HepG2 (cell line): ENCODE results near the gene MCOLN1. TPM values are rescaled to one million over a fixed set of nuclear protein-coding genes. Genes with fewer than 3 reads are reported as not detected.
A peak's percentile ranks its signal among the peaks of the same experiment; 100 is the strongest.

Experiments
- ARHGAP35 ChIP-seq: sonication (generic); formaldehyde crosslinking; IDR thresholded peaks from 2 replicates; pipeline ENCODE4 v1.9.0; 2022; ENCODE audit warnings: mild to moderate bottlenecking, inconsistent platforms, moderate library complexity, missing genetic modification reagents, borderline replicate concordance
- ASH2L ChIP-seq: fragments of 300-600, 200-600 bp; sonication (generic); IDR thresholded peaks from 2 replicates; pipeline ENCODE4 v1.7.0; 2017; ENCODE audit warnings: low read depth, mild to moderate bottlenecking, moderate library complexity, mixed read lengths, low read length; ENCODE audit not compliant: insufficient read length
- ATAD3A ChIP-seq: sonication (generic); formaldehyde crosslinking; IDR thresholded peaks from 2 replicates; pipeline ENCODE4 v1.4.0; 2020; ENCODE audit warnings: missing genetic modification reagents
- CENPT ChIP-seq: sonication (generic); formaldehyde crosslinking; IDR thresholded peaks from 2 replicates; pipeline ENCODE4 v1.8.0; 2022; ENCODE audit warnings: low read depth, mild to moderate bottlenecking, moderate library complexity, missing genetic modification reagents
- FOXJ3 ChIP-seq: sonication (generic); formaldehyde crosslinking; IDR thresholded peaks from 2 replicates; pipeline ENCODE4 v1.4.0; 2020; ENCODE audit warnings: missing genetic modification reagents, mild to moderate bottlenecking, borderline replicate concordance
- HNRNPL ChIP-seq: fragments of 200-400 bp; formaldehyde crosslinking; IDR thresholded peaks from 2 replicates; pipeline ENCODE4 v1.6.1; 2017; ENCODE audit warnings: mild to moderate bottlenecking, low read depth, low read length
- HNRNPLL ChIP-seq: fragments of 200-400 bp; formaldehyde crosslinking; IDR thresholded peaks from 2 replicates; pipeline ENCODE4 v1.6.1; 2017; ENCODE audit warnings: mild to moderate bottlenecking, low read depth, low read length; ENCODE audit not compliant: poor library complexity, severe bottlenecking
- KMT2A ChIP-seq: sonication (generic); formaldehyde crosslinking; IDR thresholded peaks from 2 replicates; pipeline ENCODE4 v1.4.0; 2020; ENCODE audit warnings: missing genetic modification reagents
- SATB2 ChIP-seq: sonication (generic); formaldehyde crosslinking; IDR thresholded peaks from 2 replicates; pipeline ENCODE4 v1.5.0; 2020; ENCODE audit warnings: missing genetic modification reagents
- SIN3A ChIP-seq: IDR thresholded peaks from 2 replicates; pipeline ENCODE4 v1.6.1; 2011; ENCODE audit warnings: low read depth, mild to moderate bottlenecking, control low read depth, low read length, borderline replicate concordance
- SMAD9 ChIP-seq: sonication (generic); formaldehyde crosslinking; IDR thresholded peaks from 2 replicates; pipeline ENCODE4 v1.5.1; 2020; ENCODE audit warnings: mild to moderate bottlenecking, missing genetic modification reagents
- SMYD3 ChIP-seq: sonication (generic); formaldehyde crosslinking; IDR thresholded peaks from 2 replicates; pipeline ENCODE4 v1.8.1; 2023; ENCODE audit warnings: mild to moderate bottlenecking, missing genetic modification reagents
- SUZ12 ChIP-seq: fragments of 150-350 bp; IDR thresholded peaks from 2 replicates; pipeline ENCODE4 v1.6.1; 2014; ENCODE audit warnings: low read depth, low read length
- ZBTB7A ChIP-seq: sonication (generic); formaldehyde crosslinking; IDR thresholded peaks from 2 replicates; pipeline ENCODE4 v1.8.0; 2022; ENCODE audit warnings: mild to moderate bottlenecking, missing genetic modification reagents
- ZNF460 ChIP-seq: sonication (generic); formaldehyde crosslinking; IDR thresholded peaks from 2 replicates; pipeline ENCODE4 v1.5.1; 2020; ENCODE audit warnings: missing genetic modification reagents, mild to moderate bottlenecking, borderline replicate concordance
- ZNF773 ChIP-seq: sonication (generic); formaldehyde crosslinking; IDR thresholded peaks from 2 replicates; pipeline ENCODE4 v1.4.0; 2020; ENCODE audit warnings: missing genetic modification reagents, borderline replicate concordance
- polyA plus RNA-seq, 8 experiments: library from polyadenylated mRNA; depleted of rRNA in 3 of 8; stranded (reverse) in 7 of 8; unstranded in 1 of 8; fragments of >200 nt; fragmentation: Illumina TruSeq in 4 of 8; extraction: Trizol in 4 of 8; gene quantifications; 2 replicates each; pipeline versions ENCODE4 v1.2.1 to v1.2.3, GENCODE V29; 2011 to 2016; ENCODE audit warnings: low read depth in 4 of 8, missing spikeins in 1 of 8, mixed read lengths in 1 of 8; ENCODE audit not compliant: insufficient read depth in 1 of 8
- total RNA-seq, 5 experiments: library from RNA; depleted of rRNA; stranded (reverse); fragments of >200 nt; fragmentation: Illumina TruSeq; extraction: Trizol; gene quantifications; 2 replicates each; pipeline ENCODE4 v1.2.3, GENCODE V29; 2016; ENCODE audit warnings: low read depth in 1 of 5
- TF ChIP-seq, protein P1 (sequence below): sonication (generic); formaldehyde crosslinking; IDR thresholded peaks from 2 replicates; pipeline ENCODE4 v1.8.1; 2022; ENCODE audit warnings: mild to moderate bottlenecking, missing genetic modification reagents
- TF ChIP-seq, protein P2 (sequence below): sonication (generic); formaldehyde crosslinking; IDR thresholded peaks from 2 replicates; pipeline ENCODE4 v1.4.0; 2020; ENCODE audit warnings: low read depth, missing genetic modification reagents
- TF ChIP-seq, protein P3 (sequence below): sonication (generic); formaldehyde crosslinking; IDR thresholded peaks from 2 replicates; pipeline ENCODE4 v1.5.0; 2020; ENCODE audit warnings: missing genetic modification reagents
- TF ChIP-seq, protein P4 (sequence below), 2 experiments: fragments of 450-650 bp in 1 of 2; sonication (generic) in 1 of 2; formaldehyde crosslinking; IDR thresholded peaks; 2 replicates each; pipeline versions ENCODE4 v1.5.0 to v1.8.0; 2020 to 2022; ENCODE audit warnings: mild to moderate bottlenecking in 1 of 2, missing genetic modification reagents in 1 of 2

MCOLN1 gene
- total and polyA plus RNA-seq, 2 of the 13 experiments (the other 11 are each of a cell fraction or from before 2014, with no cell fraction given): 3.4 to 15.7 TPM

DNA sequence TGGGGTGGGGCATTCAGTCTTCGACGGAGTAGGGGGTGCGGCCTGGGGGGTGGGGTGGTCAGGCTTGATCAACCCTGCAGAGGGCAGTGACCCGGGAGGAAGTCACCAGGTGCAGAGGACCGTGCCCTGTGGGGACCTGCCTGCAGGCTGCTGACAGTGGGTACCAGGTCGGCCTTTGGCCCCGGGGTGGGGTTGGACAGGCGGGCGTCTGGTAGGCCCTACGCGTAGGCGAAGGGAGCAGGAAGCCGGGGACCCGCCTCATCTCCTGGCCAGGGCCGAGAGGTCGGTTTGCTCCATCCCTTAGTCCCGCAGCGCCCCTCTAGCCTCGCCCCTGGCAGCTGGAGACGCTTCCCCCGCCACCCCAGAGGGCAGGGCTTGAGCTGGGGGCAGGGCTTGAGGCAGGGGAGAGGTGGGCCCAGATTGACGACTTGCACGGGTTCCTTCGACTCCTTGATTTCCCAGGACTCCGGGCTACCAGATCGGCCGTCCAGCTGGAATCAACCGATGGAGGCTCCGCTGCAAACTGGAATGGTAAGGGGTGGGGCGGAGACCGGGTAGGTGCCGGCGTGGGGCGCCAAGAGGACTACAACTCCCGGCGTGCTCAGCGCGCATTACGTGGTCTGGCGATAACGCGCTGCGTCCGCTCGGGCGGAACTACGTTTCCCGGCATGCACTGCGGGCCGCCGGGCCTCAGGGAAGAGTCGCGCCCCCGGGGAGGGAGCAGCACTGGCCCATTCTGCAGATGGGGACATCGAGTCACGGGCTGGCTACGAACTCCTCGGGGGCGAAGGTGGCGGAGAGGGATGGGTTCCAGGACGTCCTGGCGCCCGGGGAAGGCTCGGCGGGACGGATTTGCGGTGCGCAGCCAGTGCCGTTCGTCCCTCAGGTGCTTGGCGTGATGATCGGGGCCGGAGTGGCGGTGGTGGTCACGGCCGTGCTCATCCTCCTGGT is 12.9 kb downstream of the MCOLN1 start, which contains the start of gene PNPLA6 (continued):
- TF ChIP-seq, protein P1, sequence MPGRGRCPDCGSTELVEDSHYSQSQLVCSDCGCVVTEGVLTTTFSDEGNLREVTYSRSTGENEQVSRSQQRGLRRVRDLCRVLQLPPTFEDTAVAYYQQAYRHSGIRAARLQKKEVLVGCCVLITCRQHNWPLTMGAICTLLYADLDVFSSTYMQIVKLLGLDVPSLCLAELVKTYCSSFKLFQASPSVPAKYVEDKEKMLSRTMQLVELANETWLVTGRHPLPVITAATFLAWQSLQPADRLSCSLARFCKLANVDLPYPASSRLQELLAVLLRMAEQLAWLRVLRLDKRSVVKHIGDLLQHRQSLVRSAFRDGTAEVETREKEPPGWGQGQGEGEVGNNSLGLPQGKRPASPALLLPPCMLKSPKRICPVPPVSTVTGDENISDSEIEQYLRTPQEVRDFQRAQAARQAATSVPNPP (CRISPR knock-in tag): no peak
- TF ChIP-seq SIN3A: peak; percentile 27; the same call in 1 of the 2 replicates
- peak; percentile 68 for TF ChIP-seq HNRNPLL
- no peak for TF ChIP-seq CENPT (CRISPR knock-in tag)
- TF ChIP-seq SUZ12: peak; percentile 86
- TF ChIP-seq ZBTB7A: peak; percentile 14; the same call in 1 of the 2 replicates
- TF ChIP-seq SATB2: no peak
- TF ChIP-seq, protein P2, sequence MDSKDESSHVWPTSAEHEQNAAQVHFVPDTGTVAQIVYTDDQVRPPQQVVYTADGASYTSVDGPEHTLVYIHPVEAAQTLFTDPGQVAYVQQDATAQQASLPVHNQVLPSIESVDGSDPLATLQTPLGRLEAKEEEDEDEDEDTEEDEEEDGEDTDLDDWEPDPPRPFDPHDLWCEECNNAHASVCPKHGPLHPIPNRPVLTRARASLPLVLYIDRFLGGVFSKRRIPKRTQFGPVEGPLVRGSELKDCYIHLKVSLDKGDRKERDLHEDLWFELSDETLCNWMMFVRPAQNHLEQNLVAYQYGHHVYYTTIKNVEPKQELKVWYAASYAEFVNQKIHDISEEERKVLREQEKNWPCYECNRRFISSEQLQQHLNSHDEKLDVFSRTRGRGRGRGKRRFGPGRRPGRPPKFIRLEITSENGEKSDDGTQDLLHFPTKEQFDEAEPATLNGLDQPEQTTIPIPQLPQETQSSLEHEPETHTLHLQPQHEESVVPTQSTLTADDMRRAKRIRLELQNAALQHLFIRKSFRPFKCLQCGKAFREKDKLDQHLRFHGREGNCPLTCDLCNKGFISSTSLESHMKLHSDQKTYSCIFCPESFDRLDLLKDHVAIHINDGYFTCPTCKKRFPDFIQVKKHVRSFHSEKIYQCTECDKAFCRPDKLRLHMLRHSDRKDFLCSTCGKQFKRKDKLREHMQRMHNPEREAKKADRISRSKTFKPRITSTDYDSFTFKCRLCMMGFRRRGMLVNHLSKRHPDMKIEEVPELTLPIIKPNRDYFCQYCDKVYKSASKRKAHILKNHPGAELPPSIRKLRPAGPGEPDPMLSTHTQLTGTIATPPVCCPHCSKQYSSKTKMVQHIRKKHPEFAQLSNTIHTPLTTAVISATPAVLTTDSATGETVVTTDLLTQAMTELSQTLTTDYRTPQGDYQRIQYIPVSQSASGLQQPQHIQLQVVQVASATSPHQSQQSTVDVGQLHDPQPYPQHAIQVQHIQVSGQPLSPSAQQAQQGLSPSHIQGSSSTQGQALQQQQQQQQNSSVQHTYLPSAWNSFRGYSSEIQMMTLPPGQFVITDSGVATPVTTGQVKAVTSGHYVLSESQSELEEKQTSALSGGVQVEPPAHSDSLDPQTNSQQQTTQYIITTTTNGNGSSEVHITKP (CRISPR knock-in tag): peak; percentile 82
- TF ChIP-seq ATAD3A (CRISPR knock-in tag): no peak
- TF ChIP-seq FOXJ3 (CRISPR knock-in tag): no peak
- TF ChIP-seq, protein P3, sequence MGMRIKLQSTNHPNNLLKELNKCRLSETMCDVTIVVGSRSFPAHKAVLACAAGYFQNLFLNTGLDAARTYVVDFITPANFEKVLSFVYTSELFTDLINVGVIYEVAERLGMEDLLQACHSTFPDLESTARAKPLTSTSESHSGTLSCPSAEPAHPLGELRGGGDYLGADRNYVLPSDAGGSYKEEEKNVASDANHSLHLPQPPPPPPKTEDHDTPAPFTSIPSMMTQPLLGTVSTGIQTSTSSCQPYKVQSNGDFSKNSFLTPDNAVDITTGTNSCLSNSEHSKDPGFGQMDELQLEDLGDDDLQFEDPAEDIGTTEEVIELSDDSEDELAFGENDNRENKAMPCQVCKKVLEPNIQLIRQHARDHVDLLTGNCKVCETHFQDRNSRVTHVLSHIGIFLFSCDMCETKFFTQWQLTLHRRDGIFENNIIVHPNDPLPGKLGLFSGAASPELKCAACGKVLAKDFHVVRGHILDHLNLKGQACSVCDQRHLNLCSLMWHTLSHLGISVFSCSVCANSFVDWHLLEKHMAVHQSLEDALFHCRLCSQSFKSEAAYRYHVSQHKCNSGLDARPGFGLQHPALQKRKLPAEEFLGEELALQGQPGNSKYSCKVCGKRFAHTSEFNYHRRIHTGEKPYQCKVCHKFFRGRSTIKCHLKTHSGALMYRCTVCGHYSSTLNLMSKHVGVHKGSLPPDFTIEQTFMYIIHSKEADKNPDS (CRISPR knock-in tag): no peak
- TF ChIP-seq ASH2L: peak; percentile 28
- no peak for TF ChIP-seq SMAD9
- 0 out of 2 replicates have a peak, but pooled peaks have one; percentile 10 for TF ChIP-seq HNRNPL
- no peak for TF ChIP-seq ZNF460
- TF ChIP-seq ZNF773 (CRISPR knock-in tag): no peak
- no peak for TF ChIP-seq SMYD3 (CRISPR knock-in tag)
- no peak for TF ChIP-seq KMT2A (CRISPR knock-in tag)
- TF ChIP-seq, protein P4, sequence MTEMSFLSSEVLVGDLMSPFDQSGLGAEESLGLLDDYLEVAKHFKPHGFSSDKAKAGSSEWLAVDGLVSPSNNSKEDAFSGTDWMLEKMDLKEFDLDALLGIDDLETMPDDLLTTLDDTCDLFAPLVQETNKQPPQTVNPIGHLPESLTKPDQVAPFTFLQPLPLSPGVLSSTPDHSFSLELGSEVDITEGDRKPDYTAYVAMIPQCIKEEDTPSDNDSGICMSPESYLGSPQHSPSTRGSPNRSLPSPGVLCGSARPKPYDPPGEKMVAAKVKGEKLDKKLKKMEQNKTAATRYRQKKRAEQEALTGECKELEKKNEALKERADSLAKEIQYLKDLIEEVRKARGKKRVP (CRISPR knock-in tag; IDR thresholded peaks at IDR 0.05): peak in 1 of 2 experiments; percentile 41; a peak in 1 of 4 replicates
- TF ChIP-seq ARHGAP35 (CRISPR knock-in tag): peak; percentile 73
